HepG2 (cell line): ENCODE data around the gene LRRN4CL. TPM values are rescaled to one million over a fixed set of nuclear protein-coding genes. Genes with fewer than 3 reads are reported as not detected.

Experiments
- ELF4 ChIP-seq: sonication (generic); formaldehyde crosslinking; IDR thresholded peaks from 2 replicates; pipeline ENCODE4 v1.5.0; 2020; ENCODE audit warnings: missing genetic modification reagents, mild to moderate bottlenecking, moderate library complexity, borderline replicate concordance
- GPN1 ChIP-seq: sonication (generic); formaldehyde crosslinking; IDR thresholded peaks from 2 replicates; pipeline ENCODE4 v1.5.1; 2020; ENCODE audit warnings: missing genetic modification reagents, borderline replicate concordance
- IRF2 ChIP-seq: IDR thresholded peaks from 2 replicates; pipeline ENCODE4 v1.6.1; 2018; ENCODE audit warnings: missing genetic modification reagents, missing compliant biosample characterization
- PBX3 ChIP-seq: sonication (generic); formaldehyde crosslinking; IDR thresholded peaks from 2 replicates; pipeline ENCODE4 v1.8.1; 2023; ENCODE audit warnings: missing genetic modification reagents, inconsistent platforms, borderline replicate concordance
- THAP11 ChIP-seq: IDR thresholded peaks from 2 replicates; pipeline ENCODE4 v1.6.1; 2016; ENCODE audit warnings: missing biosample characterization, missing genetic modification reagents
- ZBTB3 ChIP-seq: sonication (generic); formaldehyde crosslinking; IDR thresholded peaks from 2 replicates; pipeline ENCODE4 v1.4.0; 2020; ENCODE audit warnings: low read depth, mild to moderate bottlenecking, moderate library complexity, missing genetic modification reagents, borderline replicate concordance
- ZHX2 ChIP-seq, 2 experiments: sonication (generic) in 1 of 2; formaldehyde crosslinking in 1 of 2; IDR thresholded peaks; 2 replicates each; pipeline versions ENCODE4 v1.6.1 to v1.9.0; 2014 to 2022; ENCODE audit warnings: antibody characterized with exemption in 1 of 2, borderline replicate concordance in 1 of 2, inconsistent platforms in 1 of 2, low read depth in 1 of 2, missing genetic modification reagents in 1 of 2
- ZNF17 ChIP-seq: sonication (generic); formaldehyde crosslinking; IDR thresholded peaks from 2 replicates; pipeline ENCODE4 v1.5.0; 2020; ENCODE audit warnings: mild to moderate bottlenecking, missing genetic modification reagents
- ZNF337 ChIP-seq: sonication (generic); formaldehyde crosslinking; IDR thresholded peaks from 2 replicates; pipeline ENCODE4 v1.5.1; 2020; ENCODE audit warnings: missing genetic modification reagents, low read depth, mild to moderate bottlenecking, borderline replicate concordance
- ZNF407 ChIP-seq: sonication (generic); formaldehyde crosslinking; IDR thresholded peaks from one replicate; pipeline ENCODE4 v1.5.1; 2020; ENCODE audit warnings: mild to moderate bottlenecking, missing genetic modification reagents; ENCODE audit errors: not compliant biosample characterization
- ZNF616 ChIP-seq: sonication (generic); formaldehyde crosslinking; IDR thresholded peaks from 2 replicates; pipeline ENCODE4 v1.5.0; 2020; ENCODE audit warnings: low read depth, mild to moderate bottlenecking, missing genetic modification reagents
- polyA plus RNA-seq, 8 experiments: library from polyadenylated mRNA; depleted of rRNA in 3 of 8; stranded (reverse) in 7 of 8; unstranded in 1 of 8; fragments of >200 nt; fragmentation: Illumina TruSeq in 4 of 8; extraction: Trizol in 4 of 8; gene quantifications; 2 replicates each; pipeline versions ENCODE4 v1.2.1 to v1.2.3, GENCODE V29; 2011 to 2016; ENCODE audit warnings: low read depth in 4 of 8, missing spikeins in 1 of 8, mixed read lengths in 1 of 8; ENCODE audit not compliant: insufficient read depth in 1 of 8
- total RNA-seq, 5 experiments: library from RNA; depleted of rRNA; stranded (reverse); fragments of >200 nt; fragmentation: Illumina TruSeq; extraction: Trizol; gene quantifications; 2 replicates each; pipeline ENCODE4 v1.2.3, GENCODE V29; 2016; ENCODE audit warnings: low read depth in 1 of 5

The LRRN4CL gene
- total and polyA plus RNA-seq, 2 of the 13 experiments (the other 11 are each of a cell fraction or from before 2014, with no cell fraction given), result 0.11 TPM; not detected in 1

GRCh38 chr11:62728171-62728988, 39.0 kb upstream of the LRRN4CL start, which contains the start of gene TTC9C (continued):
- TF ChIP-seq ZNF407 (CRISPR knock-in tag) (no peak), ZBTB3 (CRISPR knock-in tag) (0 out of 2 replicates have a peak, but pooled peaks have one; percentile 36), ZNF616 (CRISPR knock-in tag) (no peak), THAP11 (CRISPR knock-in tag) (peak; percentile 83), ZNF17 (CRISPR knock-in tag) (no peak), ZHX2 (IDR thresholded peaks at IDR 0.05; ENCODE audit: low read depth) (0 out of 2 replicates have a peak, but pooled peaks have one; percentile 37), ZHX2 (CRISPR knock-in tag; IDR thresholded peaks at IDR 0.05; ENCODE audit: borderline replicate concordance) (no peak), PBX3 (CRISPR knock-in tag) (no peak), ZNF337 (CRISPR knock-in tag) (no peak), GPN1 (no peak), IRF2 (CRISPR knock-in tag) (no peak; the same call in 1 of the 2 replicates), ELF4 (CRISPR knock-in tag) (0 out of 2 replicates have a peak, but pooled peaks have one; percentile 16)
